ENCODE results near the gene PROB1.
"Not testable (repeated sequence)": the region's sequence is repeated elsewhere in the genome, so short reads cannot be mapped to it uniquely, and the experiment has no call there.

GRCh38 chr5:139440416-139440815 lies 45.5 kb upstream of the PROB1 start:
- not testable (repeated sequence) for TF ChIP-seq CTCF (IDR thresholded peaks at IDR 0.05; ENCODE audit: insufficient read depth, low read length, poor library complexity, severe bottlenecking); EZH2phosphoT487 (conservative IDR thresholded peaks at IDR 0.05; ENCODE audit: low read length)

Measured in SU-DHL-6 (cell line).